HG03354 (cell line): ENCODE results near the gene POLRMT.
"Not testable (repeated sequence)": the region's sequence is repeated elsewhere in the genome, so short reads cannot be mapped to it uniquely, and the experiment has no call there.

Experiments
- ATAC-seq: cut with Tn5 transposase; IDR thresholded peaks from one replicate; pipeline ENCODE4 v1.9.1; 2021; ENCODE audit warnings: mild to moderate bottlenecking; ENCODE audit not compliant: unreplicated experiment, poor library complexity, severe bottlenecking

Gene POLRMT

DNA sequence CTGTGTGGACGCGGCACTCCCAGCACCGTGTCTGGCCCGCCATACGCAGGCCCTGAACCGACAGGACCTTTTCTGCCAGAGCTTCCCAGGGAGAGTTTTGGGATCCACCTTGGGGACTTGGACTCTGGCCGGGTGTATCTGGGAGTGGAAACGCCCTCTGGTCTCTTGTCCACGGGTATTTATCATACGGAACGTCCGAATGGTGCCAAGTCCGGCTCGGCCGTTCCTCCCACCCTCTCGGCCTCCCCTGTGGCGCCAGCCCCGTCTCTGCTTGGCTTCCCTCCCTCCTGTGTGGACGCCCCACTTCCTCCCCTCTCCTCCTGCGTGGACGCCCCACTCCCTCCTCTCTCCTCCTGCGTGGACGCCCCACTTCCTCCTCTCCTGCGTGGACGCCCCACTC is 31.5 kb downstream of the POLRMT start:
- ATAC-seq = no peak

DNA sequence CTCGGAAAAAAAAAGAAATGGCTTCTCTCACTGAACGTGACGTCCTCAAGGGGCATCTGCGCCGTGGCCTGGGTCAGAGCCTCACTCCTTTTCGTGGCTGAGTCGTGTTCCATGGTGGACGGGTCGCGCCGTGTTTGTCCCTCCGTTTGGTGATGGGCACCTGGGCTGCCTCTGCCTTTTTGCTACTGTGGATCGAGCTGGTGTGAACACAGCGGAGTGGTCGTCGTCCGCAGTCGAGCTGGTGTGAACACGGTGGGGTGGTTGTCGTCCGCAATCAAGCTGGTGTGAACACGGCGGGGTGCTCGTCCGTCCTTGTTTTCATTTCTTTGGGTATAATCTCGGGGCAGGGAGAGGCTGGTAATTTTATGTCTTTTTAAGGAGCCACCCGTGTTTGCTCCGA is 32.0 kb downstream of the POLRMT start:
- no peak for ATAC-seq

DNA sequence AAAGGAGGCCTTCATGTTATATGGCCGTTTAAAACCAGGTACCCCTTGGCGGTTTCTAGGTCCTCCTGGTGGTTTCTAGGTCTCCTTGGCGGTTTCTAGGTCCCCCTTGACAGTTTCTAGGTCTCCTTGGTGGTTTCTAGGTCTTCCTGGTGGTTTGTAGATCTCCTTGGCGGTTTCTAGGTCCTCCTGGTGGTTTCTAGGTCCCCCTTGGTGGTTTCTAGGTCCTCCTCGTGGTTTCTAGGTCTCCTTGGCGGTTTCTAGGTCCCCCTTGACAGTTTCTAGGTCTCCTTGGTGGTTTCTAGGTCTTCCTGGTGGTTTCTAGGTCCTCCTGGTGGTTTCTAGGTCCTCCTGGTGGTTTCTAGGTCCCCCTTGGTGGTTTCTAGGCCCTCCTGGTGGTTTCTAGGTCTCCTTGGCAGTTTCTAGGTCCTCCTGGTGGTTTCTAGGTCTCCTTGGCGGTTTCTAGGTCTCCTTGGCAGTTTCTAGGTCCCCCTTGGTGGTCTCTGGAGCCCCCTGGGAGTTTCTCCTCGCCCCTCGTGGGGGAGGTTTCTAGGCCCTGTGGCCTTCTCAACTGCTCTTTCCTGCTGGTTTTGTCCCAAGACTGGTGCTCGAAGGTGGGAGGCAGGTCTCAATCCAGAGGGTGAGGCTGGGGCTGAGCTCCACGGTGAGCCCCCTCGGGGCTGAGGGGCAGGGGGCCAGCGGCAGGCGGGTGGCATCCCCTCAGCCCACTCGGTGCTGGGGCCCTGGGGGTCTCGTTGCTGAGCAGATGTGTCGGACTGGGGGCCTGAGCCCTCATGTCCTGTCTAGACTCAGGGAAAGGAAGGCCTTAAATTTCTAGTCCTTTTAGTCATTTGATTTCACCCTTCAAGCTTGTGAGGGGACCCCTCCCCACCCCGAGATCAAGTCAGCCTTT is 35.7 kb downstream of the POLRMT start:
- ATAC-seq = no peak

DNA sequence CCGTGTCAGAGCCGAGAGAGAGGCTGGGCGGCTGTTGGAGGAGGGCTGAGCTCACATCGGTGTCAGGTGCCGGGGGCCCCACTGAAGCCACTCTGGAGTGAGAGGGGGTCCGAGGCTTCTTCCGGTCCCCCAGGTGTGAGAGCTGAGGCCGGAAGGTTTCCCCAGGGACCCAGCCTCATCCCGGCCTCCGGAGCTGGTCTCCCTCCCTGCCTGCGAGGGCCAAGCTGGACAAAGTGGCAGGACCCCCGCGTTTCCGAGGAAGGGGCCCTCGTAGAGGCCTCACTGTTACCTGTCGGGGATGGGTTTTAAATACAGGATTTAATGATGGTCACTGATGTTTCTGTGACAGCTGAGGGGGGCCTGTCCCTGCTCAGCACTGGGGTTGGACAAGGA is 37.1 kb downstream of the POLRMT start:
- ATAC-seq = no peak

DNA sequence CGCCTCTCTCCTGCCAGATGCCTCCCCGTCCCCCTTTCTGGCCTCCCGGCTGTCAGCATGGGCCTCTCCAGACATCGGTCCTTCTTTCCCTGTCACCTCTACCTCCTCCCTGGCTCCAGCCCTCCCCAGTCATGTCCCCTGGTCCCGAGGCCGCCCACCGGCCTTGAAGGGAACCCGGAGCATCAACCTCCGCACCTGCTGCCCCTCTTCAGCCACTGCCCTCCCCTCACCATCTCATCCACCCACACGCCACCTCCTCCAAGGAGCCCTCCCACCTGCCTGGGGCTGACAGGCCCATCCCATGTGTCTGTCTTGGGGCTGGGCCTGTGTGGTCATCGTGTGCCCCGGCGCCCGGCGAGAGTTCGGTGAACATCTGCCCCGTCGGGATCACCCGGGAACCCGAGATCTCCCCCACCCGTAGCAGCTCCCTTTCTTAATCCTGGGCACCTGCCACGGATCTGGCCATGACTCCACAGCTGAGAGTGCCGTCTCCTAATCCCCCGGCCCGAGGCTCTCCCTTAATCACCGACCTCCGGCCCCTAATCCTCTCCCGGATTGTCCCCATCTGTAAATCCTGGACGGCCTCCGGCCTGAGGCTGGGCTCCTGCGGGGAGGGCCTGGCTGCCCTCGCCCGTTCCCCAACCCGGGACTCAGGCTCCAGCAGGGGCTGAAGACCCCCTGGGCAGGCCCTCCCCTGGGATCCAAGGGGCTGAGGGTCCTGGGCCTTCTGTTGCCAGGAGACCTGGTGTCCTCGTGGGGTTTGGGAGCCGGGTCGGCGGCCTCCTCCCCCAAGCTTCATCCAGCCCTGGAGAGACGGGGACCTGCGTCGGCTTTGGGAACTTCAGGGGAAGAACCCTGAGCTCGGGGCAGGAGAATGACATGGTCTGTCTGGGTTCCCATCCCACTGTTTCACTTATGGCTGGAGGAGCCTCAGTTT is 37.7 kb downstream of the POLRMT start:
- ATAC-seq = no peak

DNA sequence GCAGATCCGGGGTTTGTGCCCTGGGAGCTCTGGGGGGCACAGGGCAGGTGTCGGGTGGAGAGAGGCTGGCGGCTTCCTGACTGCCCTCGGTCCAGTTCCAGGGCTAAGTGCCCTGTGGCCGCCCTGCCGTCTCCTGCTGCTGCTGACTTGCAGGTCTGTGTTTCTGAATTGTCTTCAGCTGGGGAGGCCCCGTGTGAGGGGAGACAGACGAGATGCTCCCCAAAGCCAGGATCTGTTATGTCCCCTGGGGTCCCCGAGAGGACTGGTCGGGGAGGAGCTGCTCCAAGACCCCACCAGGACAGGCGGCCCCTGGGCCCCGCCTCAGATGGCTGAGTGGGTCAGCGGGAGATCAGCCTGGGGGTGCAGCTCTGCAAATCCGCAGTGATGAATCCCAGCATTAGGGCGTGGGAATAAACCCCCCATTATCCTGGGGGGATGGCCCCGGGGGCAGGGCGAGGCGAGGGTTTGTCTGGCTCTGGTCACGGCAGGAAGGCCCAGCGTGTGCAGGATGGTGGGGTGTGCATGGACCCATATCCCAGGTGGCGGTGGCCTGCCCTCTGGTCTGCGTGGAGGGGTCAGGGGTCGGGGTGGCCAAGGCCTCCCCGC is 39.0 kb downstream of the POLRMT start:
- ATAC-seq = no peak

DNA sequence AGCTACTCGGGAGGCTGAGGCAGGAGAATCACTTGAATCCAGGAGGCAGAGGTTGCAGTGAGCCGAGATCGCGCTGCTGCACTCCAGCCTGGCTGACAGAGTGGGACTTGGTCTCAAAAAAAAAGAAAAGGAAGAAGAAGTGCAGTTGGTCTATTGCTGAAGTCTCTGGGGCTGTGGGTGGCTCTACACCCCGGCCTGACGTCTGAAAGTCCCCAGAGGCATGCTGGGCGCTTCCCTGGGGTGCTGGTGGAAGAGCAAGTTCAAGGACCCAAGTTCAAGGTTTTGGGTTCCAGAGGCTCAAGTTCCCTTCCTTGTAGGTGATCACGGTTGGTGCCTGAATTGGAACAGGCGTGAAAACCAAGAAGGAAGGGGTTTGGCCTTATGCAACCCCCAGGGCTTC is 39.8 kb downstream of the POLRMT start:
- no peak for ATAC-seq

DNA sequence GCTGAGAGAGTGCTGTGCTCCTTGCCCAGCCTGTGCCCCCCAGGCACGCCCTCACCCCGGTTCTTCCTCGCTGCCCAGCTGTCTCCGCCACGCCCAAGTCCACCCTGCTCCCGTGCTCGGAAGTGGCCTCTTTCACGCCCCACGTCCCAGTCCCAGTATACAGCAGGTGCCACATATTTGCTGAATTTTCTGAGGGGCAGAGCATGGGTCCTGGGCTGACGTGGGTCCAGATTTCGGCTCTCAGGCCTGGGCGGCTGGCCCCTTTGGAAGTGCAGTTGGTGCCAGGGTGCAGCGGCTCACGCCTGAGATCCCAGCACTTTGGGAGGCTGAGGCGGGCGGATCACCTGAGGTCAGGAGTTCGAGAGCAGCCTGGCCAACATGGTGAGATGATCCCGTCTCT is 40.3 kb downstream of the POLRMT start:
- ATAC-seq = no peak

DNA sequence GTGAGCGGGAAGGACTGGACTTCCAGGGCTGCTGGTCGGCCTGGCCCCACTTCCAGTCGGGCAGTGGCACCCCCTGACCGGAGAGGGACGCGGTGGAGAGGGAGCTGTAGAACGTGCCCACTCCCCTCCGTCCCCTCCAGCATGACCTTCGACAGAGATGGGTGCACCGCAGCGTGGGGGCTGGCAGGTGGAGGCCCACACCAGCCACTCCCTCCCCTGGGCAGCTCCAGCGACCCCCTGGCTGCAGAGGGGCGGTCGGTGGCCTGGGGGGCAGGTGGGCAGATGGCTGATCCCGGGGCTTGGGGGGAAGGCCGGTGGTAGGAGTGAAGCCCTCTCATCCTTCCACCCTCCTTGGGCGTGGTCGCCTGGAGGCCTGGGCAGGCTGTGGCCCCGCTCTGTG is 41.2 kb downstream of the POLRMT start:
- no peak for ATAC-seq

DNA sequence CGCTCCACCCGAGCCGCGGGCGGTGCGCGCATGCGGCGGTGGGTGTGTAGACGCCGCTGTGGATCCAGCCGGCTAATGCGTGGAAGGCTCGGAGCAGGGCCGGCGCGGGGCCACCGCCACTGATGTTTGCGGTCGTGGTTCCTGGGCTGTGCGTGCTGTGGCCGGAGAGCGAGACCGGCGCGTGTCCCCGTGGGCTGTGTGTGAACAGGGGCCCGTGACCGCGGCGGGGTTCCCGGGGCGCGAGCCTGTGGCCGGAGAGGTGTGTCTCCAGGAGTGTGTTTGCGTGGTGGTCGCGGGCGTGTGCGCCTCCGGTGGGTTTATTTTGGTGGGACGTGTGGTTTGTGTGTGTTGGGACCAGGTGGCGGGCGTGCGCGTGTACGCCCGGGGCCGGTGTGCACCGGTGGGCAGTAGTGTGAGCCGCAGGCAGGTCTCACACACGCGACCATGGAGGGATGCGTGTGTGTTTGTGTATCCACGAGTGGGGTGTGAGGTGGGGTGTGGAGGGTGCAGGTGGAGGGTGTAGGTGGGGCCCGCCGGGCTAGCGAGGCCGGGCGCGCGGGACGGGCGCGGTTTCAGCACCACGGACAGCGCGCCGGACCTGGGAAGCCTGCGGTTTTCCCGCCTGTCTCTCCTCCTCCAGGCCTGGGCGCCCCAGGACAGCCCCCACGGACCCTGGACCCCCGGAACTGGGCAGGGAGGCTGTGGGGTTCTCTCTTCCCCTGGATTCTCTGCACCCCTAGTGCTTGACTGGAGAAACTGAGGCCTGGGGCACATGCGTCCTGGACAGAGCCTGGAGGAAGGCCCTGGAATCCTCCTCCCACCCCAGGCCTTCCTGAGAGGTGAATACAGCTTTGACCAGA is 42.0 kb downstream of the POLRMT start:
- no peak for ATAC-seq

DNA sequence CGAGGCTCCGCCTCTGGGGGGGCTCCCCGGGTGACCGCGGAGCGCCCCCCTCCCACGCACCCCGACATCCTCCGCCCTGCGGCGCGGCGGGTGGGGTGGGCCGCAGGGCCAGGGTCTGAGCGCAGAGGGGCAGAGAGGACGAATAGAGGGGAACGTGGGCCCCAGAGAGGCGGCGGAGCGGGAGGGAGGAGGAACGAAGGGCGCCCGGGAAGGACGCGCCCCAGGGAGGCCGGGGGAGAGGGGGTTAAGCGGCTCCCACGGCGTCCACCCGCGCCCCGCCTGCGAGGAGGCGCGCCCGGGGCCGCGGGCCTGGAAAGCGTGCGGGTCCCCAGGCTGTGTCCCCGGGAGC is 42.6 kb downstream of the POLRMT start:
- no peak for ATAC-seq

DNA sequence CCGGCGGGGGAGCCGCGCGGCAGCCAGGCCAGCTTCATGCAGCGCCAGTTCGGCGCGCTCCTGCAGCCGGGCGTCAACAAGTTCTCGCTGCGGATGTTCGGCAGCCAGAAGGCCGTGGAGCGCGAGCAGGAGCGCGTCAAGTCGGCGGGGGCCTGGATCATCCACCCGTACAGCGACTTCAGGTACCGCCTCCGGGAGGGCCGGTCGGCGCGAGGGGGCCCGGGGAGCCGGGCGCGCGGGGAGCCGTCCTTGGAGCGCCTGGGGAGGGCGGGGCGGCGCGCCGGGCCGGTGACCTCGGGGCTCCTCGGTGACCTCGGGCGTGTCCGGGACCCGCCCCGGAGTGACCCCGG is 43.0 kb downstream of the POLRMT start:
- no peak for ATAC-seq

DNA sequence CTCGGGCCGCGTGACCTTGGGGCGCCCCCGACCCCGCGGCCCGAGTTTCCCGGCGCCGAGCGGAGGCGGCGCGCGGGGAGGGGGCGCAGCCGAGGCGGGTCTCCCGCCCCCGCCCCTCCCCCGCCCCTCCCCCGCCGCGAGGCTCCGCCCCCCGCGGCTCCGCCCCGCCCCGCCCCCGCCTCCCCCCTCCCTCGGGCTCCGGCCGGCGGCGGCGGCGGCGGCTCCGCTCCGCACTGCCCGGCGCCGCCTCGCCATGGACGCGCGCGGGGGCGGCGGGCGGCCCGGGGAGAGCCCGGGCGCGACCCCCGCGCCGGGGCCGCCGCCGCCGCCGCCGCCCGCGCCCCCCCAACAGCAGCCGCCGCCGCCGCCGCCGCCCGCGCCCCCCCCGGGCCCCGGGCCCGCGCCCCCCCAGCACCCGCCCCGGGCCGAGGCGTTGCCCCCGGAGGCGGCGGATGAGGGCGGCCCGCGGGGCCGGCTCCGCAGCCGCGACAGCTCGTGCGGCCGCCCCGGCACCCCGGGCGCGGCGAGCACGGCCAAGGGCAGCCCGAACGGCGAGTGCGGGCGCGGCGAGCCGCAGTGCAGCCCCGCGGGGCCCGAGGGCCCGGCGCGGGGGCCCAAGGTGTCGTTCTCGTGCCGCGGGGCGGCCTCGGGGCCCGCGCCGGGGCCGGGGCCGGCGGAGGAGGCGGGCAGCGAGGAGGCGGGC is 43.5 kb downstream of the POLRMT start, which contains the start of gene HCN2:
HCN2 (plus strand) TSS at position 189 of the 703 bp plus-strand sequence; CDS start at position 254, 65 bp downstream.
- no peak for ATAC-seq

DNA sequence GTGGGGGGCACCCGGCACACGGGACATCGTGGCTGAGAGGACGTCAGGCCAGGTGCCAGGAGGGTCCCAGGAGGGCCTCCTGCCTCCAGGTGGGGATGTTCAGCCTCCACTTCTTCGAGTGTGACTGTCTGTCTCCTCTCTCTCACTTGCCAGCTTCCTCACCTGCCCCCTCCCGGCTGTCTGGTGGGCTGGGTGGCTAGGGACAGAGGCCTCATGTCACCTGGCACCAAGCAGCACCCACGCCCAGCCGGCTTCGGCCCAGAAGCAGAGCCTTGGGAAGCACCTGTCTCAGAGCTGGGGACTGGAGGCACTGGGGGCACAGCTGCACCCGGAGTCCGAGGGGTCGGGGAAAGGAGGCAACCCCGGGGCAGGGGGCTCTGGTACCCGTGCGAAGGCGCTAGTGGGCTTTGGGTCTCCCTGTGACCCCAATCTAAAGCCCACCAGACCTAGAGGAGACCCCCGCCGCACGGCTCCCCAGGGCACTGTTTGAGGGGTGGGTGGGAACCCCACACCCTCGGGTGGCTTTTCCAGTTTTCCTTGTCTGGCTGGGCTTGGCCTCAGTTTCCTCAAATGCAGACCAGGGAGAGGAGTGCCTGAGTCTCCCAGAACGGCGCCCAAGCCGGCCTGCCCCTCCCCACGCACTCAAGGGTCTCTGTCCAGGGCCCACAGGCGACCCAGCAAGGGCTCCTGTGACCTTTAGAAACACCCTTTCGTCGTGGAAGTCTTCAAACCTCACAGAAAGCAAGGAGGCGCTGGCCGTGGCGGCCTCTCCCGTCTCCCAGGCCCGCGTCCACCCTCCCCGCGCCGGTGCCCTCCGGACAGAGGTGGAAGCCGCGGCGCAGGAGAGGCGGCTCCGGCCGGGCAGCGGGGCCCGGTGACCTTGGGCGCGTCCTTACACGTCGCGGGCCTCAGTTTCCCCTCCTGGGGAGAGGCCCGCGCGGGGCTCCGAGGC is 44.3 kb downstream of the POLRMT start:
- ATAC-seq = no peak

DNA sequence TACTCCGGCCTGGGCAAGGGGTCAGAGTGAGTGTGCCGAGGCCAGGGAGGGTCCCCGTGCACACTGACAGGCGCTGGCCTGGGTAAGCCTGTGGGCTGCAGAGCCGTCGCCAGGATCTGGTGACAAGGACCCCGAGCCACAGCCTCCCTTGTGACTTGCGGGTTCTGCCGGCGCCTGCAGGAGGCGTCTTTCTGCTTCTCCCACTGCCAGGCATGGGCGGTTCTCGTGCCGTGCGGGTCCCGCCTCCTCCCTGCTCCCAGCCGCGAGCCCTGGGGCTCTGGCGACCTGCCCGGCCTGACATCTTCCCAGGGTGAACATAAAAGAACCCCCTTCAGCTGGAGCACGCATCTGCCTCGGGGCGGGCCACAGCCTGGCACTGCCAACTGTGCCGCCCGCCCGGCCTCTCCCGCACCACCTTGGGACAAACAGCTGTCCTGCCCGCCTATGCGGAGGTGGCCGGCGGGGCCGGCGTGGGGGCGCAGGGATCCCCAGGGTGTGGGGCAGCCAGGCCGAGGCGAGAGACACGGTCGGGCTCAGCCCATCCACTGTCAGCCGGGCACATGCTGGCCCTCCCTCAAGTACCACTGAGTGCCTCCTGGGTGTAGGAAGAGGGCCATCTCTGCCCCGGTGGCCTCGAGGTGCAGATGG is 45.1 kb downstream of the POLRMT start:
- ATAC-seq = no peak

DNA sequence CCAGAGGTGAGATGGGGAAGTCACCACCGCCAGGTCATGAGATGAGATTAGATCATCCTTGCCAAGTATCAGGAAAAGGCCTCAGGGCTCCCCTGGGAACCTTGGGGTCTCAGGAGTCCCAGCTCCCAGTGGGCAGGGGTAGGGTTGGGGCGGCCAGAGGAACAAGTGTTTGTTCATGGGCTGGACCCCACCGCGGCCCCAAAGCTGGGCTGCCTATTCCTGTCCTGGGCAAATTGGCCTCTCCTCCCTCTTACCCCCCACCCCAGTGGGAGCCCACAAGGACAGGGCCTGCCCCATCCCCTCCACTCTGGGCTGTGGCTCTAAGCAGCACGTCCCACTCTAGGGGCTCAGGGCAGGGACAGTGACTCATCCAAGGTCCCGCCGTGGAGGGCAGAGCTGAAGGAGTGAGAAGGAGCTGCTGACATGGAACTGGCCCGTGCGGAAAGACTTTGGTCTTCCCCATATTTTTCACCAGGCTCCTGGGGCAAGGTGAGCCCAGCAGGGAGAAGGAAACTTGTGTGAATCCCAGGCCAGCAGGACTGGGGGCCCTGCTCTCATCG is 47.7 kb downstream of the POLRMT start:
- ATAC-seq = no peak

DNA sequence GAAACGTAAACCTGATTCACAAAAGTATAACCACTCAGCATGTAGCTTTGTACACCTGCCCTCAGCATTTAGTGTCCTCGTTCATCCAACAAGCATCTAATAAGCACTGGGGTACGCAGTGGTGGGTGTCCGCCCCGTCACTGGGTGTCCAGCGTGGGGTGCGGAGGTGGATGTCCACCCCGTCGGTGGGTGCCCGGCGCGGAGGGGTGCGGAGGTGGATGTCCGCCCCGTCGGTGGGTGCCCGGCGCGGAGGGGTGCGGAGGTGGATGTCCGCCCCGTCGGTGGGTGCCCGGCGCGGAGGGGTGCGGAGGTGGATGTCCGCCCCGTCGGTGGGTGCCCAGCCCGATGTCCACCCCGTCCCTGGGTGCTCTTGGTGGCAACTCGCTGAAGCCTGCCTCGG is 48.2 kb downstream of the POLRMT start:
- not testable (repeated sequence) for ATAC-seq
